Activated CD4-positive, alpha-beta T cell treated with anti-CD3 and anti-CD28 coated beads, Interleukin-2, amount 10 ng/mL, durations not matched to agents 24 days and 14 days (primary cell): ENCODE data around the gene CYP27C1. TPM values are rescaled to one million over a fixed set of nuclear protein-coding genes. Genes with fewer than 3 reads are reported as not detected.
"Not testable (repeated sequence)": the region's sequence is repeated elsewhere in the genome, so short reads cannot be mapped to it uniquely, and the experiment has no call there.

Experiments
- DNase-seq: peaks from one replicate; pipeline ENCODE4 v3.0.0; 2022
- H3K27ac Mint-ChIP-seq: one replicate; pipeline ENCODE4 v1.8.0; 2022; ENCODE audit warnings: mild to moderate bottlenecking, mixed read lengths
- H3K27me3 Mint-ChIP-seq: one replicate; pipeline ENCODE4 v1.8.0; 2022; ENCODE audit warnings: mixed read lengths
- H3K36me3 Mint-ChIP-seq: one replicate; pipeline ENCODE4 v1.8.0; 2022; ENCODE audit warnings: low read depth, mild to moderate bottlenecking, mixed read lengths
- H3K4me1 Mint-ChIP-seq: one replicate; pipeline ENCODE4 v1.8.0; 2021; ENCODE audit warnings: mixed read lengths
- H3K4me3 Mint-ChIP-seq: one replicate; pipeline ENCODE4 v1.8.0; 2022; ENCODE audit warnings: mild to moderate bottlenecking, moderate library complexity, mixed read lengths
- H3K9me3 Mint-ChIP-seq: one replicate; pipeline ENCODE4 v1.8.0; 2021; ENCODE audit warnings: mixed read lengths
- intact Hi-C: fragments of 100-400 bp; cut with micrococcal nuclease; formaldehyde crosslinking; loops from one replicate; pipeline ENCODE4 v1.15.1; 2023
- total RNA-seq: library from RNA; stranded (reverse); gene quantifications from 2 replicates; pipeline ENCODE4 v1.2.3, GENCODE V29; 2022

The CYP27C1 gene
- total RNA-seq, 1 donor from 2014 or later, result not detected

GRCh38 chr2:127216593-127216992 is 3.5 kb downstream of the CYP27C1 start:
- no peak for DNase-seq
- Mint-ChIP-seq H3K4me3 (no peak overlapping the region), H3K9me3 (peaks cover 3% of the 10 kb centered on the region), H3K27ac (no peak overlapping the region), H3K27me3 (peaks cover 71% of the 10 kb centered on the region), H3K4me1 (peaks cover 9% of the 10 kb centered on the region), H3K36me3 (peaks cover 7% of the 10 kb centered on the region)
- intact Hi-C loops, result no loop called here

- peaks cover 7% of the 10 kb centered on the region for H3K36me3 Mint-ChIP-seq
- peaks cover 3% of the 10 kb centered on the region for H3K9me3 Mint-ChIP-seq
- DNase-seq, result no peak
- H3K4me1 Mint-ChIP-seq, result peaks cover 9% of the 10 kb centered on the region
- H3K27me3 Mint-ChIP-seq, result peaks cover 72% of the 10 kb centered on the region
- H3K4me3 Mint-ChIP-seq, result no peak overlapping the region
- intact Hi-C loops, result no loop called here
- no peak overlapping the region for H3K27ac Mint-ChIP-seq
These were observed 4.0 kb downstream of the CYP27C1 start for GRCh38 chr2:127216095-127216494.

GRCh38 chr2:127214201-127214600 is 5.9 kb downstream of the CYP27C1 start:
- H3K9me3 Mint-ChIP-seq, H3K36me3 Mint-ChIP-seq, H3K4me3 Mint-ChIP-seq, DNase-seq, H3K27ac Mint-ChIP-seq, intact Hi-C loops, H3K4me1 Mint-ChIP-seq: not testable (repeated sequence)
- H3K27me3 Mint-ChIP-seq, result peaks cover 75% of the 10 kb centered on the region

GRCh38 chr2:127208313-127208712 is 11.8 kb downstream of the CYP27C1 start:
- DNase-seq, result no peak
- Mint-ChIP-seq H3K9me3 (peaks cover 2% of the 10 kb centered on the region), H3K4me1 (no peaks in the 10 kb centered on the region), H3K27me3 (peaks cover 37% of the 10 kb centered on the region), H3K36me3 (no peaks in the 10 kb centered on the region), H3K27ac (no peak overlapping the region), H3K4me3 (no peak overlapping the region)
- intact Hi-C loops, result no loop called here

- H3K4me1 Mint-ChIP-seq, result no peaks in the 10 kb centered on the region
- intact Hi-C loops, result no loop called here
- H3K27ac Mint-ChIP-seq, result no peak overlapping the region
- H3K9me3 Mint-ChIP-seq, result no peaks in the 10 kb centered on the region
- no peak overlapping the region for H3K4me3 Mint-ChIP-seq
- H3K36me3 Mint-ChIP-seq, result no peaks in the 10 kb centered on the region
- H3K27me3 Mint-ChIP-seq, result peaks cover 13% of the 10 kb centered on the region
- DNase-seq, result no peak
These were observed 14.6 kb downstream of the CYP27C1 start for GRCh38 chr2:127205218-127206125.

- Mint-ChIP-seq H3K27ac (no peak overlapping the region), H3K9me3 (no peaks in the 10 kb centered on the region), H3K27me3 (no peaks in the 10 kb centered on the region), H3K36me3 (no peaks in the 10 kb centered on the region), H3K4me3 (no peak overlapping the region), H3K4me1 (peaks cover 7% of the 10 kb centered on the region)
- DNase-seq, result no peak
- intact Hi-C loops, result no loop called here
These were observed 18.6 kb downstream of the CYP27C1 start for GRCh38 chr2:127201452-127201851.

- peaks cover 7% of the 10 kb centered on the region for H3K4me1 Mint-ChIP-seq
- H3K9me3 Mint-ChIP-seq, result no peaks in the 10 kb centered on the region
- H3K4me3 Mint-ChIP-seq, result no peak overlapping the region
- no peaks in the 10 kb centered on the region for H3K36me3 Mint-ChIP-seq
- no peak for DNase-seq
- intact Hi-C loops, result no loop called here
- no peaks in the 10 kb centered on the region for H3K27me3 Mint-ChIP-seq
- no peak overlapping the region for H3K27ac Mint-ChIP-seq
These were observed 19.1 kb downstream of the CYP27C1 start for GRCh38 chr2:127200962-127201361.

- no peak for DNase-seq
- intact Hi-C loops, result loop anchor here (5.0 kb wide), 2 partner anchors 278 to 448 kb away; partner anchors contain the start of gene GPR17
- no peaks in the 10 kb centered on the region for H3K36me3 Mint-ChIP-seq
- no peaks in the 10 kb centered on the region for H3K9me3 Mint-ChIP-seq
- peaks cover 7% of the 10 kb centered on the region for H3K4me1 Mint-ChIP-seq
- no peak overlapping the region for H3K4me3 Mint-ChIP-seq
- no peaks in the 10 kb centered on the region for H3K27me3 Mint-ChIP-seq
- no peak overlapping the region for H3K27ac Mint-ChIP-seq
These were observed 20.9 kb downstream of the CYP27C1 start for GRCh38 chr2:127199223-127199622.

GRCh38 chr2:127197475-127198385 is 22.4 kb downstream of the CYP27C1 start:
- intact Hi-C loops, result loop anchor here (5.0 kb wide), 2 partner anchors 280 to 450 kb away; partner anchors contain the start of gene GPR17
- Mint-ChIP-seq H3K36me3 (no peaks in the 10 kb centered on the region), H3K27ac (no peak overlapping the region), H3K4me1 (peaks cover 7% of the 10 kb centered on the region), H3K27me3 (no peaks in the 10 kb centered on the region), H3K9me3 (no peaks in the 10 kb centered on the region), H3K4me3 (peak overlapping the region; percentile 76)
- DNase-seq, result peak; percentile 85

GRCh38 chr2:127196998-127197397 is 23.1 kb downstream of the CYP27C1 start:
- no peak overlapping the region for H3K4me3 Mint-ChIP-seq
- H3K27me3 Mint-ChIP-seq, result no peaks in the 10 kb centered on the region
- no peak for DNase-seq

GRCh38 chr2:127196549-127196948 is 23.6 kb downstream of the CYP27C1 start:
- no peak overlapping the region for H3K27ac Mint-ChIP-seq
- H3K36me3 Mint-ChIP-seq, result no peaks in the 10 kb centered on the region
- intact Hi-C loops, result loop anchor here (5.0 kb wide), 2 partner anchors 281 to 451 kb away; partner anchors contain the start of gene GPR17
- no peaks in the 10 kb centered on the region for H3K27me3 Mint-ChIP-seq
- H3K4me1 Mint-ChIP-seq, result peaks cover 7% of the 10 kb centered on the region
- DNase-seq, result no peak
- no peaks in the 10 kb centered on the region for H3K9me3 Mint-ChIP-seq
- H3K4me3 Mint-ChIP-seq, result no peak overlapping the region

More at GRCh38 chr2:127196998-127197397, 23.1 kb downstream of the CYP27C1 start:
- Mint-ChIP-seq H3K9me3 (no peaks in the 10 kb centered on the region), H3K36me3 (no peaks in the 10 kb centered on the region), H3K4me1 (peaks cover 7% of the 10 kb centered on the region), H3K27ac (no peak overlapping the region)
- intact Hi-C loops, result loop anchor here (5.0 kb wide), 2 partner anchors 280 to 450 kb away; partner anchors contain the start of gene GPR17

- Mint-ChIP-seq H3K27ac (no peak overlapping the region), H3K36me3 (no peaks in the 10 kb centered on the region), H3K4me3 (no peak overlapping the region), H3K4me1 (peaks cover 7% of the 10 kb centered on the region), H3K9me3 (no peaks in the 10 kb centered on the region), H3K27me3 (no peaks in the 10 kb centered on the region)
- intact Hi-C loops, result loop anchor here (5.0 kb wide), 2 partner anchors 282 to 452 kb away; partner anchors contain the start of gene GPR17
- DNase-seq, result no peak
These were observed 24.7 kb downstream of the CYP27C1 start for GRCh38 chr2:127195140-127196074.

- DNase-seq, result no peak
- no peaks in the 10 kb centered on the region for H3K27me3 Mint-ChIP-seq
- intact Hi-C loops, result no loop called here
These were observed 25.7 kb downstream of the CYP27C1 start for GRCh38 chr2:127194447-127194846.

More at GRCh38 chr2:127194447-127194846, 25.7 kb downstream of the CYP27C1 start:
- Mint-ChIP-seq H3K27ac (no peak overlapping the region), H3K4me3 (no peak overlapping the region), H3K4me1 (peaks cover 7% of the 10 kb centered on the region), H3K9me3 (no peaks in the 10 kb centered on the region), H3K36me3 (no peaks in the 10 kb centered on the region)
